Measurements from ENCODE around the gene KCTD2.
A peak's percentile ranks its signal among the peaks of the same experiment; 100 is the strongest.
"Not testable (repeated sequence)": the region's sequence is repeated elsewhere in the genome, so short reads cannot be mapped to it uniquely, and the experiment has no call there.

The KCTD2 gene

DNA sequence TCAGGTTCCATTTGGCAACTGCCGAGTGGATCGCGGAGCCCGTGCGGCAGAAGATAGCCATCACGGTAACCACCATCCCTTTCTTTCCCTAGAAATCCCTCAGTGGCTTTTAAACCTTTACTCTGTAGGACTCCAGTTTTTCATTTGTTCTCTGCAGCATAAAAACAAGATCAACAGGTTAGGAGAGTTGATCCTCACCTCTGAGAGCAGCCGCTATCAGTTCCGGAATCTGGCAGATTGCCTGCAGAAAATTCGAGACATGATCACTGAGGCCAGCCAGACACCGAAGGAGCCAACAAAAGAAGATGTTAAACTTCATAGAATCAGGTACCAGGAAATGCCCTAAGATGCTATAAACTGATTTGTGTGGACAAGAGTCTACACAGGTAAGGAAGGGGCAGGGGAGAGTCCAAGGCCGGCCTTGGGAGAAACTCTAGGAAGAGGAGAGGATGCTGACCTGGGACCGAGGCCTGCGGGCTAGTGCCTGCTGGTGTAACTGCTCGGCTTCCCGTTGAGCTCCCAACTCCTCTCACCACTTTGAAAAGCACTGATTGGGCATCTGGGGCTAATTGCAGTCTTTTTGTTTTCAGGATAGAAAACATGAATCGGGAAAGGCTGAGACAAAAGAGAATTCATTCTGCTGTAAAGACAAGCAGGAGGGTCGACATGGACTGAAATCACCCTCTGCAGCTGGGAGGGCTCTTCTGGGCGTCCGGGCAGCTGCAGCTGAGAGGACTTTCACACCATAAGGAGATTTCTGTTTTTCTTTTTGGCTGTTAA is 26.5 kb upstream of the KCTD2 start:
- DNase-seq: no peak

DNA sequence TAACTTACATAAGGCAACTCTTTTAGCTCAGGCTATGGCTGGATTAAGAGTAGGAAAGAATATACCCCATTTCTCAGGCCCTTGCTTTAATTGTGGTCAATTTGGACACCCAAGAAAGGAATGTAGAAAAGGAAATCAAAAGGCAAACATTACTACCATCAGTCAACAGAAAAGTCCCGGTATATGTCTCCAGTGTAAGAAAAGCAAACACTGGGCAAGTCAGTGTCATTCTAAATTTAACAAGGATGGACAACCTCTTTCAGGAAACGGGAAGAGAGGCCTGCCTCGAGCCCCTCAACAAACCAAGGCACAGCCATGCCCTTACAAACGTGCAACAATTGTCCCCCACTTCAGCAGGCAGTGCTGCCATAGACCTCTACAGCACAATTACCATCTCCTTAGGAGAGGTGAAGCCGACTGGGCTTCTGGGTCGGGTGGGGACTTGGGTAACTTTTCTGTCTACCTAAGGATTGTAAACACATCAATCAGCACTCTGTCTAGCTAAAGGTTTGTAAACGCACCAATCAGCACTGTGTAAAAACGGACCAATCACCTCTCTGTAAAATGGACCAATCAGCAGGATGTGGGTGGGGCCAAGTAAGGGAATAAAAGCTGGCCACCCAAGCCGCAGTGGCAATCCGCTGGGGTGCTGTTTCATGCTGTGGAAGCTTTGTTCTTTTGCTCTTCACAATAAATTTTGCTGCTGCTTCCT is 22.2 kb upstream of the KCTD2 start:
- DNase-seq: no peak

DNA sequence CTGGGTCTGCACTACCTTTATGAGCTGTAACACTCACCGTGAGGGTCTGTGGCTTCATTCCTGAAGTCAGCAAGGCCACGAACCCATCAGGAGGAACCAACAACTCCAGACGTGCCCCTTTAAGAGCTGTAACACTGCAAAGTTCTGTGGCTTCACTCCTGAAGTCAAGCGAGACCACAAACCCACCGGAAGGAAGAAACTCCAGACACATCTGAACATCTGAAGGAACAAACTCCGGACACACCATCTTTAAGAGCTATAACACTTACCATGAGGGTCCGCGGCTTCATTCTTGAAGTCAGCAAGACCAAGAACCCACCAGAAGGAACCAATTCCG is 21.7 kb upstream of the KCTD2 start:
- DNase-seq: not testable (repeated sequence)

DNA sequence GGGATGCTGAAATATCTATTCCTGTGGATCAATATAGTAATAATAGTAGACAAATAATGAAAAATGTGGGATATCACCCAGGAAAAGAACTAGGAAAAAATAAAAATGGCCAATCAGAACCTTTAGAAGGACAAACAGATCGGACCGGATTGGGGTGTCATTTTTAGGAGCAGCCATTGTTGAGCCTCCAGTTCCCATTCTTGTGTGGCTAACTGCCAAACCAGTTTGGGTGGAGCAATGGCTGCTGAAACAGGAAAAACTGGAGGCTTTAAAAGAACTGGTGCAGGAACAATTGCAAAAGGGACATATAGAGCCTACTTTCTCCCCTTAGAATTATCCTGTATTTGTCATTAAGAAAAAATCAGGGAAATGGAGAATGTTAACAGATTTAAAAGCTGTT is 20.4 kb upstream of the KCTD2 start:
- not testable (repeated sequence) for DNase-seq

DNA sequence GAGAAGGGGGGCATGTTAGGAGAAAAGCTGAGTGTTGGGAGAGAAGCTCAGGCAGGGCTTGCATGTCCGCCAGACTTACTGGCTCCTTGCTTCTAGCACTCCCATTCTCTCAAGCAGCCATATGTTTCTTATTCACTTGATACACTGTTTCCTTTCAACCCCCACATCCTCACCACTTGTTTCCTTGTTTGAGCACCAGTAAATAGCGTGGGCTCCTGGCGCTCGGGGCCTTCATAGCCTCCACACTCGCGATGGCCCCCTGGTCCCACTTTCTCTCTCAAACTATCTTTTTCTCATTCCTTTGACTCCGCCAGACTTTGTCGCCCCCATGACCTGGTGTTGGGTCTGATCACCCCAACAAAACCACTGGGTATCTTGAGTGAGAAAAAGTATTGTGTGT is 16.9 kb upstream of the KCTD2 start:
- no peak for DNase-seq

DNA sequence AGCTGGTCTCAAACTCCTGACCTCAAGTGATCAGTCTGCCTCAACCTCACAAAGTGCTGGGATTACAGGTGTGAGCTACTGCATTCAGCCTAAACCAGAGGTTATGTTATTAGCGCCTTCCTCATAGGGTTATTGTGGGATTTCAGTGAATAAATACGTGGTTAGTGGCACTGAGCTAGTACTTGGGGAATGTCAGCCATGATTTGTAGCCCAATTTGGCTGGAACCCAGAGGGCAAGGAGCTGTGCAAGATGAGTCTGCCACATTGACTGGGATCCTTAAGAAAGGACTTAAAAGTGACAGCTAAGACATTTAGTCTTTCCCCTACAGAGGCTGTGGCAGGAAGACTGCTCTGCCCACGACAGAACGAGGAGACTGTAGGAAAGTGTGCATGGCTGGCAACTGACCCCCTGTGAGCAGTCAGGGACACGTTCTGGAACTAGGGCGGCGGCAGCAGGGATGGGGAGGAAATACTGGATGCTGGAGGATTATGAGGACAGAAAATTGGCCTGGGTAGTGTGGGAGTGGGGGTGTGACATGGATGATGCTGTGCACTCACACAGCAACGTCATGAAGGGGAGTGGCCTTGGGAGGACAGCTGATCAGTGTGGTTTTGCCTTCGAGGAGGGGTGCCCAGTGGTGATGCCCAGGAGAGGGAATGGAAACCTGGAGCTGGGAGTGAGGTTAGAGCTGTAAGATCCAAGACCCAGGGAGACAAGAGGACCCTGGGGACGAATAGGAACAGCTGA is 14.9 kb upstream of the KCTD2 start:
- peak; percentile 54 for DNase-seq

DNA sequence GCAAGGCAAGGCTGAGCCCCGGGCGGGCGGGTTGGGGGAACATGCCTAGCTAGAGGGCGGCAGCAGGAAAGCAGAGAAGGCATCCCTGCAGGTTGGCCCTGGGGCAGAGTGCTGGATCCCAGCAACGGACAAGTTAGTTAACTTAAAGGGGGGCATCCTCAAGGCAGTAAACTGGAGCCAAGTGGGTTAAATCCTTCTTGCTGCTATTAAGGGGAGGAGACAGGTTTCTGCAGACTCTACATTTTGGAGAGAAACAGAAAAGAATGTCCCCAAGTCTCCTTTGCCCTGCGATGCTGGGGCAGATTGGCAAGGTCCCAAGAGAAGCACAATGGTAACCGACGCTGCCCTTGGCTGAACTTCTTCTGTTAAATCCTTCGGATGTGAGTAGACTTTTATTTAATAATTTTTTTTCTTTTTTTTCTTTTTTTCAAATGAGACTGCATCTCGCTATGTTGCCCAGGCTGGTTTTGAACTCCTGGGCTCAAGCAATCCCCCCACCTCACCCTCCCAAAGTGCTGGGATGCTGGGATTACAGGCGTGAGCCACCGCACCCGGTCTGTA is 14.2 kb upstream of the KCTD2 start:
- peak; percentile 10 for DNase-seq

DNA sequence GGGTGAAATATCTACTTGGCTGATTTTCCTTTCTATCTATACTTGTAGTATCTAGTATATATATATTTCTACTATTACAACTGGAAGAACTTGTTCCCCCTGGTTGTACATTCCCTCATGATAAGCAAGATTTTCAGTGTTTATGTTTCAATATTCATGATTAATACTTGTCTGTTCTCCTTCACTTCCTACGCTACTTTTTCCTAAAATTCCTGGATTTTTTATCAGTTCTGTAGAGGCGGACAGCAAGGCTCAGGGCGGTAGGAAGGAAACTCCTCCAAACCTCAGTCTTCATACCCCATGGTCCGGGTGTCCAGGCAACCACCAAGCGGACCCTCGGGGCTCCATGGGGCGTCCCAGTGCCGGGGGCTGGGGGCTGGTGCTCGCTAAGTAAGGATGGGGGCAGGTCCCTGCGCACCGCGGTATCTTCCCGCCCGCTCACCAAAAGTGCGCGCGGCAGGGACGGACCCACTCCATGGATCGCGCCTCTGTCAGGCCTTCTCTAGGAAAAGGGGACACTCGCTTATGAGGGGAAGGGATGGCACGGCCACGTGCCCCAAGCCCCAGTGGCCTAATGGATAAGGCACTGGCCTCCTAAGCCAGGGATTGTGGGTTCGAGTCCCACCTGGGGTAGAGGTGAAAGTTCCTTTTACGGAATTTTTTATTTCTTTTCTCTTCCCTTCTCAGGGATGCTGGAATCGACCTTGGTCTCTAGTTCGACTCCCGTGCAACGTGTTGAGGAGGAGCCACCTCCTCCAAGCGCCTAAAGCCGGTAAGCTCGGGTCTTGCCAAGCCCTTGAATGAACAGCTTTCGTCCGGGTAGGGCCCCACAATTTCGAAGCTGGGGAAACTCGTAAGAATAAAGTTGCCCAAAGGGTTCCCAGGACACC is 13.4 kb upstream of the KCTD2 start:
- peak; percentile 77 for DNase-seq

DNA sequence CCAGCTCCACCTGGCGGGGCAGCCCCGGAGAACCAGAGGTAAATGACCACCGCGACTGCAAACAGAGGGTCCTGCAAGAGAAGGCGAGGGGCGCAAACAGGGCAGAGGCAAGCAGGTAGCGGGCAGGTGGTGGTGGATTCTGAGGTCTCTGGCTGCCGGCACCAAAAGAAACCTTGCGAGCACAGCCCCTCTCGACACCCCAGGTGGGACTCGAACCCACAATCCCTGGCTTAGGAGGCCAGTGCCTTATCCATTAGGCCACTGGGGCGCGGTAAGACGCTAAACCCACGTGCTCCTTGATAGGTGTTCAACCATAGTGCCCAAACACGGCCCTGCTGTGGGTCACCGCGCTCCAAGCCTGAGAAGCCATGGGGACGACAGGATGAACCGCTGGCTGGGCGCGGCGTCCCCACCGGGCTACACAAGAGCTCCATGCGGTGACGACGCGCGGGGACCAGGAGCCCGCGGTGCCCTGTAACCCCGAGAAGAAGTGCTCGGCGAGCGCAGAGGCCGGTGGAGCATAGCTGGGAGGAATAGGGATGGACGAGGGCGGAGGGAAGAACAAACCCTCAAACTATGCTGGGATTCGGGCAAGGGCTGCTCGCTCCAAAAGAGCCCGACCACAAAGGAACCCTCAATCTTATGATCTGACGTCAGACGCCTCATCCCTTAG is 12.7 kb upstream of the KCTD2 start:
- peak; percentile 67 for DNase-seq

DNA sequence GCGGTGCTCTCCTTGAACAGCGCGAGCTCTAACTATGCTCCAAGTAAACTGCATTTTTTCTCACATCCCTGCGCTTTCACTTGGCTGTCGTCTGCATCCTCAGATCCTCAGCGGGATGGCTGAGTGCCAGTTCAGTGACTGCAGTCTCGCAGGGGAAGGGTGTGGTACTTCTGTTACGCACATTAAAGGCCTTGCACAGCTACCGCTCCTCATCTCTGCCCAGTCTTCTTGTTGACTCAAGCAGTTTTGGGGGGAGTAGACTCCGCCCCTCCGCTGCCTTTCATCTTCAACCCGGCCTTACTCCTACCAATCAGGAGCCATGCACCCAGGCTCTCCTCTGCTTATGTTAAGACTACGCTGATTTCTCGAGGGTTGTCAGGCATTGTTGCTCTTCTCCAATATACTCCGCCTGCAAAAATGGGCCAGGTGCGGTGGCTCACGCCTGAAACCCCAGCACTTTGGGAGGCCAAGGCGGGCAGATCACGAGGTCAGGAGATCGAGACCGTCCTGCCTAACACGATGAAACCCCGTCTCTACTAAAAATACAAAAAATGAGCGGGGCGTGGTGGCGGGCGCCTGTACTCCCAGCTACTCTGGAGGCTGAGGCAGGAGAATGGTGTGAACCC is 10.3 kb upstream of the KCTD2 start:
- DNase-seq: peak; percentile 88

DNA sequence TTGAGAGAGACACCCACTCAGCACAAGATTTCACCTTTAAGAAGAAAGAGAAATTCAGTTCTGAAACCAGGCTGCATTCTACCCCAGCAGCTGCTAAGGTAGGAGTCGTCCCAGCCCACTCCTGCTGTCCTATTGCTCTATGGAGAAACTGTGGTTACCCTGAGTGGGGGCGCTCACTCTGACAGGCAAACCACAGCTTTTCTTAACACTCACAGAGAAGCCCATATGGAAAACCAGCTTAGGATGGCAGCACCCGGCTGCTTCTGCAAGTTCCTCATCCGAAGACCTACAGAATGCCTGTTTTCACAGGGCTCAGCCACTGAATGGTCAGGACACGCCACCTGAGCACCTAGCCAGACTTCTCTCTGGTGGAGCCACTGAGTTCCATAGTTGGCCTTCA is 7.8 kb upstream of the KCTD2 start:
- DNase-seq: no peak

DNA sequence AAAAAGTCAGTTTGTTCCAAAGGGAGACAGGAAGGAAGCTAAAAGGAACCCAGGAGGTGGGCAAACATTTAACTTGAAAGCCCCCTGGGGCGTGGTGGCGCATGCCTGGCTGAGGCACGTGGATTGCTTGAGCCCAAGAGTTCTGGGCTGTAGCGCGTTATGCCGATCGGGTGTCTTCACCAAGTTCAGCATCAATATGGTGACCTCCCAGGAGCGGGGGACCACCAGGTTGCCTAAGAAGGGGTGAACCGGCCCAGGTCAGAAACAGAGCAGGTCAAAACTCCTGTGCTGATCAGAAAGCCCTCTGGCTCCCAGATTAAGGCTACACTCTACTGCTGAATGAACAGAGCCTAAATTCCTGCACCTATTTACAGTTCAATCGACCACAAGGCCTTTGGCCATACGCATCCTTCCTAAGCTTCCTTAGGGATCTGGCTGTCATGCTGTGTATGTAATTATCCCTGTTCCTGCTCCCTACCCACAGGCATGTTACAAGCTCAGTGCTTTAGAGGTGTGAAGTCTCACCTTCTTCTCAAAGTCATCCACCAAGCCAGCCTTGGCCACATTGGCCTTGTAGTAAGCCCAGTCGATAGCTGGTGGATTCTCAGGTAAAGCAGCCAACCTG is 5.3 kb upstream of the KCTD2 start:
- no peak for DNase-seq

DNA sequence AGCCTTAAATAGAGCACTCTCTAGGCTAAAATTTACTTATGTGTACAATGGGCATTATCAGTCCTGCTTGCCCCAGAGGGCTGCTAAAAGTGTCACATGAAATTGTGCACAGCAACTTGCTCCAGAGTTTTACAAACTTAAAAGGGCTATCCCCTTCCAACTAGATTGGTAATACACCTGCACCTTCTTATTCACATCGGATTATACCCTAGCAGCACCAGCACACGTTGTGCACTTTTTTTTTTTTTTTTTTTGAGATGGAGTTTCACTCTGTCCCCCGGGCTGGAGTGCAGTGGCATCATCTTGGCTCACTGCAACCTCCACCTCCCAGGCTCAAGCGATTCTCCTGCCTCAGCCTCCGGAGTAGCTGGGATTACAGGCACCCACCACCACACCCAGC is 3.2 kb upstream of the KCTD2 start:
- not testable (repeated sequence) for DNase-seq

DNA sequence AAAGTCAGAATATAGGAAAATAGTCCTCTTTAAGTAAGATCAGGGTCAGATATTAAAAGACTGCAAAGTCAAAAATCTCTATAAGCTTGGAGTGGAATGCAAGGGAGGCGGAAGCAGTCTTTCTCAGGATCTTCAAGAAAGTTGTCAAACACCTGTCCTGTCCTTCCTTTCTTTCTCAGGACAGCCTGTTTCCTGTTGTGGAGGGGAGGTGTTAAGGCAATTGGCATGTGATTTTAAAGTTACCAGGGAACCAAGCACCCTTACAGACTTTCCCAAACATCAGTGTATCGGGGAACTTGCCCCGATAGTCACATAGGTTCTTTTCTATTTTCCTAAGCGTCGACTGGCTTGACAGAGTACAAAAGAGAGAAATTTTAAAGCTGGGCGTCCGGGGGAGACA is 2.3 kb upstream of the KCTD2 start:
- DNase-seq: no peak

DNA sequence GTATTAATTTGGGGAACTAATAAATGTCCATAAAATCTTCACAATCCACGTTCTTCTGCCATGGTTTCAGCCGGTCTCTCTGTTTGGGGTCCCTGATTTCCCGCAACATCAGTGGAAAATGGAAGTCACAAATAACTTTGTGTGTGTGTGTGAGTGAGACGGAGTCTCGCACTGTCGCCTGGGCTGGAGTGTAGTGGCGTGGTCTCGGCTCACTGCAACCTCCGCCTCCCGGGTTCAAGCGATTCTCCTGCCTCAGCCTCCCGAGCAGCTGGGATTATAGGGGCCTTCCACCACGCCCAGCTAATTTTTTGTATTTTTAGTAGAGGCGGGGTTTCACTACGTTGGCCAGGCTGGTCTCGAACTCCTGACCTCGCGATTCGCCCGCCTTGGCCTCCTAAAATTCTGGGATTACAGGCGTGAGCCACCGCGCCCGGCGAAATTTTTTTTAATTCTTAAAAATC is 1.0 kb upstream of the KCTD2 start:
- not testable (repeated sequence) for DNase-seq

DNA sequence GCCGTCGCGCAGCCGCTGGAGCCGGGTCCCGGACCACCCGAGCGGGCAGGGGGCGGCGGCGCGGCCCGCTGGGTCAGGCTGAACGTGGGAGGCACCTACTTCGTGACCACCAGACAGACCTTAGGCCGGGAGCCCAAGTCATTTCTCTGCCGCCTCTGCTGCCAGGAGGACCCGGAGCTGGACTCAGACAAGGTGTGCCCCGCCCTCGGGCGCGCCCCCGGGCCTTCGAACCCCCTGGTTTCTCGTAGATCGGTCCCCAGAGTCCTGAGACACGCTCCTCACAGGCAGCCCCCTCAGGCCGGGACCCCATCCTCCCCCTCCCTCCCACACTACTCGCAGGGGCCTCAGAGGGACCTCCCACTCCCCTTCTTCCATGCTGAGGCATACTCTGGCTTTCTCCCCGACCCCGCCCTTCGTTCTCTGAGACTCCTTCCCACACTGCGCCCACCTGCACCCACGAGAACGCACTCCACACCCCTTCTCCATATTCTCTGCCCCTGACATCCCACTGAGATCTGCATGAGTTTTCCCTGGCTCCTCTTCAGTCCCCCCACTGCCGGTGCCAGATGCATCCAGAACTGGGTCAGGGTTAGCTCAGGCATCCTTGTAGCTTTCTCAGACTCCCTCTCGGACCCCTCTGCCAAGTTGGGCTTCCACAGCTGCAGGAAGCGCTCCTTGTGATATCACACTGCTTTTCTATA is 523 bp downstream of the KCTD2 start:
- DNase-seq: peak; percentile 28

DNA sequence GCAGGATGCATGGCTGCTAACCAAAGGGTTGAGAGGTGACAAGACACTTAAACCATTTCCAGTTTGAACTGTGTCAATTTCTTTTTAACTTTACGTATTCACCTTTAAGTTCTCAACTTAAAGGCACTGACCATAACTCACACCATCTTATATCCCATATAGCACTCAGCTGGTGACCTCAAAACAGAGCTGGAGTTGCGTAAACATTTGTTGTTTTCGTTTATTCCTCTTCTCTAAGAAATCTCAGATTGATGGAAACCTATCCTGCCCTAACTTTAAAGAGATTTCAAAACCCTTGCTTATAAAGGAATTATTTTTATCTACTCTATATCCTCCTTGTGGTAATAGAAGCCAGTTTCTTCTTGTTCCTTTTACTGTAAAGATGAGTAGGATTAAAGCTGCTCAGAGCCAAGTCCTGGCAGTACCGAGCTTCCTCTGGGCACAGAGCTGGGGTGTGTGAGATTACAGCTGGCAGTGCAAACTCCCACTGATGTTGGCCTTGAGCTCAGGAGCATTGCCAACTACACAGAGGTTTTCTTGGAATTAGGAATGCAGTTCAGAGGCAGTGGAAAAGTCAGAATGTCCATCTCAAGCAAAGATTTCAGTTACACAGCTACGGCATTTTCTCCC is 1.3 kb downstream of the KCTD2 start:
- DNase-seq: no peak

DNA sequence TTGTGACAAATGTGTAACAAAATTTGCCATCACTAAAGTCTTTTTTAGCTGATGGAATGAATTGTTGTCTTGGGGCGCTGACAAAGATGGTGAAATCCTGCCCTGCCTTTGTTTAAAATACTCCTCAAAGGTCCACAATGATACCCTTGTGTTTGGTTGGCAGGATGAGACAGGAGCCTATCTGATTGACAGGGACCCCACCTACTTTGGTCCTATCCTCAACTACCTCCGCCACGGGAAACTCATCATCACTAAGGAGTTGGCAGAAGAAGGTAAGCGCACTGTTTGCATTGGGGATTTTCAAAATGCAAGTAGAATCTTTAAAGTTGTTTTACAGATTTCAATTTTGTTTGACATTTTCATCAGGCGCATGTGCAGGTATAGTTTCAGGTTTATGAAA is 2.0 kb downstream of the KCTD2 start:
- DNase-seq: no peak

DNA sequence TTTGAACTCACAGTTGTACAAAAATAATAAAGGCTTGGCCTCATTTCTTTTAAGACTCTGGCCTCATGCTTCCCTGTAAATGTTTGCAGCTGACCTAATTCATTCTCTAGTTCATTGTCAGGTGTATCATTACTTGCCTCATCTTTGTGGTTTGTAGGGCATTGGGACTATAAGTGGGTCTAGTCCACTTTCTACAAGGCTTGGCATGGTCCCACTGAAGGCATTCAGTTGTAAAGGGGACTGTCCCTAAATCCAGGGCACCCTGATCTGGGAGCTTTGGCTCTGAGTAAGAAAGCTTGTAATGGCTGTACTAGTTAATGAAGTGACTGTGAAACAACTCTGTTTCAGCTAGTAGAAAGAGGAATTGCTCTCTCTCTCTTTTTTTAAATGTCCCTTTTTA is 2.7 kb downstream of the KCTD2 start:
- DNase-seq: no peak

DNA sequence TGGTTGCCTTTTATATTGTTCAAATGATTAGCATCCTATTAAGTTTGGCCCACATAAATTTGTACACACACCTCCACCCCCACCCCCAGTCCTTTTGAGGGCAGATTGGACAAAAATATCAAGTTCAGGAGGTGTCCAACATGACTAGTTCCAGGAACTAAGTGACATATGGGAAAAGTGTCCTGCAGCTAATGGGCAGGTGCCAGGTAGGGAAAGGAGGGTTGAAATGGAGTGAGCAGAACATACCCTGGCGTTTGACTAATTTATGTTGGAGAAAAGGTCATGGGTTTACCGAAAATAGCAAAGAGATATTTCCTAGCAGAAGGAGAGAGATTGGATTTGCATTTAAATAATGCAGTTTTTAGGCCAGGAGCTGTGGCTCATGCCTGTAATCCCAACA is 4.9 kb downstream of the KCTD2 start:
- DNase-seq: no peak

Data from T-helper 9 cell (primary cell).